OCI-LY7 (cell line): ENCODE data around the gene CAPN13. TPM values are rescaled to one million over a fixed set of nuclear protein-coding genes. Genes with fewer than 3 reads are reported as not detected.

Experiments
- BruUV-seq: library from RNA; stranded (reverse); fragments of 400-500 nt; replicated peaks from 2 replicates; lab custom pipeline; 2021; lab: Mats Ljungman, UMichigan
- CTCF ChIA-PET: fragments of 300-600 bp; sonication (Branson Sonifier 250); formaldehyde crosslinking; loops from one replicate; lab custom pipeline; 2022; ENCODE audit warnings: antibody characterized with exemption; ENCODE audit not compliant: unreplicated experiment; lab: Charles Lee
- POLR2A ChIA-PET: fragments of 300-600 bp; sonication (Branson Sonifier 250); formaldehyde crosslinking; loops from one replicate; lab custom pipeline; 2022; ENCODE audit warnings: antibody characterized with exemption; lab: Charles Lee
- DNase-seq: peaks from one replicate; pipeline ENCODE4 v3.0.0-alpha.2; 2015; ENCODE audit warnings: low spot score
- H2AFZ ChIP-seq: fragments of 200-600 bp; sonication (generic), shearing (Covaris generic); 2 replicates; pipeline ENCODE4 v1.6.1; 2014; ENCODE audit warnings: mild to moderate bottlenecking, antibody characterized with exemption, low read length, moderate library complexity
- H3K27ac ChIP-seq: fragments of 200-600 bp; sonication (generic); 2 replicates; pipeline ENCODE4 v1.5.1; 2014; ENCODE audit warnings: mixed run types, low read depth, mild to moderate bottlenecking, moderate library complexity, low read length, inconsistent platforms; ENCODE audit not compliant: poor library complexity, severe bottlenecking
- H3K36me3 ChIP-seq: fragments of 200-600 bp; sonication (generic); 2 replicates; pipeline ENCODE4 v1.6.1; 2014; ENCODE audit warnings: mild to moderate bottlenecking, antibody characterized with exemption, low read length, moderate library complexity, mixed read lengths; ENCODE audit not compliant: insufficient read depth
- H3K4me1 ChIP-seq: fragments of 200-600 bp; sonication (generic); 2 replicates; pipeline ENCODE4 v1.5.1; 2014; ENCODE audit warnings: mild to moderate bottlenecking, low read length; ENCODE audit not compliant: insufficient read depth, poor library complexity, severe bottlenecking
- H3K4me2 ChIP-seq: fragments of 200-600 bp; sonication (generic); 2 replicates; pipeline ENCODE4 v1.6.1; 2014; ENCODE audit warnings: mild to moderate bottlenecking, low read length
- H3K4me3 ChIP-seq: fragments of 200-600 bp; sonication (generic); 2 replicates; pipeline ENCODE4 v1.5.1; 2014; ENCODE audit warnings: mild to moderate bottlenecking, low read depth, low read length; ENCODE audit not compliant: poor library complexity, severe bottlenecking
- H3K79me2 ChIP-seq: fragments of 200-600 bp; sonication (generic); 2 replicates; pipeline ENCODE4 v1.6.1; 2016; ENCODE audit warnings: low read depth, mild to moderate bottlenecking, low read length, moderate library complexity, mixed read lengths; ENCODE audit not compliant: insufficient read depth
- H3K9me2 ChIP-seq: fragments of 200-600 bp; sonication (generic); 2 replicates; pipeline ENCODE4 v1.6.1; 2016; ENCODE audit warnings: mild to moderate bottlenecking, low read length, mixed read lengths; ENCODE audit not compliant: insufficient read depth
- H3K9me3 ChIP-seq: fragments of 200-600 bp; sonication (generic); 2 replicates; pipeline ENCODE4 v1.6.1; 2014; ENCODE audit warnings: mild to moderate bottlenecking, mixed run types, low read length, mixed read lengths
- H4K20me1 ChIP-seq: fragments of 200-600 bp; sonication (generic); 2 replicates; pipeline ENCODE4 v1.6.1; 2014; ENCODE audit warnings: mild to moderate bottlenecking, antibody characterized with exemption, low read length, moderate library complexity, mixed read lengths; ENCODE audit not compliant: insufficient read depth
- CTCF ChIP-seq: fragments of 200-600 bp; sonication (generic); conservative IDR thresholded peaks from 2 replicates; pipeline ENCODE4 v1.5.1; 2014; ENCODE audit warnings: mild to moderate bottlenecking, antibody characterized with exemption, low read length, moderate library complexity, mixed read lengths
- EZH2phosphoT487 ChIP-seq: fragments of 200-600 bp; sonication (generic); IDR thresholded peaks from 2 replicates; pipeline ENCODE4 v1.6.1; 2018; ENCODE audit warnings: low read depth, borderline replicate concordance, mild to moderate bottlenecking, mixed run types, antibody characterized with exemption, low read length, moderate library complexity, mixed read lengths
- intact Hi-C: fragments of 100-400 bp; cut with micrococcal nuclease; formaldehyde crosslinking; loops from one replicate; pipeline ENCODE4 v1.10.0; 2022; ENCODE audit not compliant: unreplicated experiment
- small RNA-seq: library from RNA; depleted of rRNA; stranded (forward); fragments of <200 nt; gene quantifications from one replicate; pipeline ENCODE3, GENCODE V24; 2014
- total RNA-seq, 2 experiments: library from RNA; depleted of rRNA in 1 of 2; stranded (reverse); fragments of >200 nt in 1 of 2; shearing (Covaris generic) in 1 of 2; gene quantifications; 2 replicates each; pipeline ENCODE4 v1.2.3, GENCODE V29; 2014 to 2022

Gene CAPN13
- total RNA-seq, 2 experiments from 2014 or later, result 0.13 TPM; not detected in 1

- intact Hi-C loops, result no loop called here
- CTCF ChIA-PET, result no interaction called here
- H3K4me1 ChIP-seq, result peaks cover 8% of the 10 kb centered on the region
- TF ChIP-seq CTCF (no peak), EZH2phosphoT487 (no peak)
- H2AFZ ChIP-seq, result no peak overlapping the region
- no peak overlapping the region for H3K4me2 ChIP-seq
- H3K79me2 ChIP-seq, result no peaks in the 10 kb centered on the region
- H3K36me3 ChIP-seq, result no peaks in the 10 kb centered on the region
- no TSS peak for BruUV-seq
- no peaks in the 10 kb centered on the region for H3K9me2 ChIP-seq
- H3K27ac ChIP-seq, result no peak overlapping the region
- no peak for DNase-seq
- POLR2A ChIA-PET, result no interaction called here
- no peaks in the 10 kb centered on the region for H4K20me1 ChIP-seq
- peaks cover 20% of the 10 kb centered on the region for H3K9me3 ChIP-seq
- no peak overlapping the region for H3K4me3 ChIP-seq
Measured at GRCh38 chr2:30673127-30673526, 134.1 kb downstream of the CAPN13 start.

Small RNA genes within 50 kb of the gene (small RNA-seq; reads per million reads assigned to genes)
- gene AC092569.1, result not detected
